ENCODE measurements around the gene MTMR8.
"Not testable (repeated sequence)": the region's sequence is repeated elsewhere in the genome, so short reads cannot be mapped to it uniquely, and the experiment has no call there.

MTMR8 gene

GRCh38 chrX:64398088-64398487 is 2.8 kb upstream of the MTMR8 start:
- DNase-seq (ENCODE audit: low read depth) = no peak
- TF ChIP-seq CTCF (IDR thresholded peaks at IDR 0.05; ENCODE audit: insufficient read depth, low read depth, low read length, missing control alignments) = no peak
- H3K4me3 ChIP-seq (ENCODE audit: low read length) = no peak overlapping the region

GRCh38 chrX:64395568-64395929 is 297 bp upstream of the MTMR8 start:
- no peak for DNase-seq (ENCODE audit: low read depth)
- TF ChIP-seq CTCF (IDR thresholded peaks at IDR 0.05; ENCODE audit: insufficient read depth, low read depth, low read length, missing control alignments) = no peak
- peak overlapping the region; percentile 58 for H3K4me3 ChIP-seq (ENCODE audit: low read length)

GRCh38 chrX:64394059-64394873 is 986 bp downstream of the MTMR8 start:
- no peak for TF ChIP-seq CTCF (IDR thresholded peaks at IDR 0.05; ENCODE audit: insufficient read depth, low read depth, low read length, missing control alignments)
- no peak for DNase-seq (ENCODE audit: low read depth)
- H3K4me3 ChIP-seq (ENCODE audit: low read length) = peak overlapping the region; percentile 58

GRCh38 chrX:64389489-64389888 is 5.8 kb downstream of the MTMR8 start:
- H3K4me3 ChIP-seq (ENCODE audit: low read length) = no peak overlapping the region
- TF ChIP-seq CTCF (IDR thresholded peaks at IDR 0.05; ENCODE audit: insufficient read depth, low read depth, low read length, missing control alignments) = no peak
- DNase-seq (ENCODE audit: low read depth) = no peak

- H3K4me3 ChIP-seq (ENCODE audit: low read length); DNase-seq (ENCODE audit: low read depth): not testable (repeated sequence)
Observed at GRCh38 chrX:64380789-64381188, 14.5 kb downstream of the MTMR8 start.

GRCh38 chrX:64379924-64380323 is 15.3 kb downstream of the MTMR8 start:
- no peak for TF ChIP-seq CTCF (IDR thresholded peaks at IDR 0.05; ENCODE audit: insufficient read depth, low read depth, low read length, missing control alignments)
- DNase-seq (ENCODE audit: low read depth) = no peak
- no peak overlapping the region for H3K4me3 ChIP-seq (ENCODE audit: low read length)

GRCh38 chrX:64377753-64378152 is 17.5 kb downstream of the MTMR8 start:
- DNase-seq (ENCODE audit: low read depth) = no peak
- H3K4me3 ChIP-seq (ENCODE audit: low read length) = no peak overlapping the region
- no peak for TF ChIP-seq CTCF (IDR thresholded peaks at IDR 0.05; ENCODE audit: insufficient read depth, low read depth, low read length, missing control alignments)
